Tongue (tissue), 2 donors: ENCODE results near the gene BORCS5. TPM values are rescaled to one million over a fixed set of nuclear protein-coding genes. Genes with fewer than 3 reads are reported as not detected.

Experiments used
- DNase-seq: peaks from one replicate; pipeline ENCODE4 v3.0.0-alpha.2; 2015
- total RNA-seq: library from RNA; depleted of rRNA; stranded (reverse); fragments of >200 nt; gene quantifications from one replicate; pipeline ENCODE4 v1.2.3, GENCODE V29; 2014

BORCS5 gene
- total RNA-seq, 1 donor from 2014 or later: 35.7 TPM

DNA sequence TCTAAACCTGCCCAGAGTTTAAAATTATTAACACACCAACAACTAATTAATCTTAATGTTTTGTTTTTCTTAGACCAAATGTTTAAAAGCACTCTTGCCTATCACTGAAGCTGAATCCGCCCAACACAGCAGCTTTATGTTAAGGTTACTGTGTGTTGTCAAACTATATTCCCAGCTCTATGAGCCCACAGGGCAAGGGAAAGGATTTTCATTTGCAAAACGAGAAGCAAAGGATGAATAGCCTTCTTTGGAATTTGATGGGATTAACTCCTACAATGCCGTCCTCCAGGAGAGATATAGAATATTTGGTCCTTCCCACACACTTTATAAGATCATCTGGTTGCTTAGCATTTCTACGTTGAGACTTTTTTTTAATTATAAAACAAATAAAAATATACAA, 162.0 kb downstream of the BORCS5 start:
- no peak for DNase-seq

Other genes starting within 250 kb of the BORCS5 start
- 77.6 TPM for gene LRP6, start 90.0 kb upstream of the BORCS5 start, total RNA-seq
- 6.4 TPM for gene MANSC1, start 6.8 kb upstream of the BORCS5 start, total RNA-seq
- gene DUSP16, start 205.8 kb downstream of the BORCS5 start, total RNA-seq: 30.1 TPM